ENCODE measurements around the gene VPS37D.
"Not testable (repeated sequence)": the region's sequence is repeated elsewhere in the genome, so short reads cannot be mapped to it uniquely, and the experiment has no call there.

GRCh38 chr7:73619394-73619793, 48.2 kb upstream of the VPS37D start:
- not testable (repeated sequence) for TF ChIP-seq ZNF274 (IDR thresholded peaks at IDR 0.05; ENCODE audit: low read depth, low read length); YY1 (IDR thresholded peaks at IDR 0.05; ENCODE audit: insufficient read depth, insufficient read length)

Data from NT2/D1 (cell line).